Fibroblast of lung (primary cell): ENCODE measurements around the gene RUSC2.

ENCODE experiments used
- EZH2 ChIP-seq: IDR thresholded peaks from 2 replicates; pipeline ENCODE4 v1.5.1; 2012; ENCODE audit warnings: low read length, control low read depth, mild to moderate bottlenecking; ENCODE audit errors: missing control alignments
- TF ChIP-seq, protein P1 (sequence below), 2 donors: IDR thresholded peaks in 1 of 2; conservative IDR thresholded peaks in 1 of 2; 1 replicate in 1 of 2; 2 replicates in 1 of 2; pipeline ENCODE4 v1.5.1; 2011 to 2012; ENCODE audit warnings: low read length in 2 of 2, control low read depth in 1 of 2, inconsistent platforms in 1 of 2, low read depth in 1 of 2, mild to moderate bottlenecking in 1 of 2

DNA sequence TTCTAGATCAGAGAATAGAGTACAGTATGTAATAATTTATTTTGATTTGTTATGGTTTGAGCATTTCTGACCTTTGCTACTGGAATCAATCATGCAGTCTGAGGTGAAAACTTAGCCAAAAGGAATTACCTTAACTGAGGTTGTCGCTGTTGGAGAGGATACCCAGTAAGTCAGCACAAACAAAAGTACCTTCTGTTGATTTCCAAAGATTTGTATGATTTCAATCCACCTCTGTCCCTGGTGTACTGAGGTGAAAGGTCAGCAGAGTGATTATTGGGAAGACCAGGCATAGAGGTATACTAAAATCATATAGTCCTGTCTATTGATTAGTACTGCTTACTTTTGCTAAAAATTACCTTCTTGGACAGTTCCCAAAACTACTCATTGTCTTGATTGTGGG, 32.8 kb downstream of the RUSC2 start:
- TF ChIP-seq, protein P1, sequence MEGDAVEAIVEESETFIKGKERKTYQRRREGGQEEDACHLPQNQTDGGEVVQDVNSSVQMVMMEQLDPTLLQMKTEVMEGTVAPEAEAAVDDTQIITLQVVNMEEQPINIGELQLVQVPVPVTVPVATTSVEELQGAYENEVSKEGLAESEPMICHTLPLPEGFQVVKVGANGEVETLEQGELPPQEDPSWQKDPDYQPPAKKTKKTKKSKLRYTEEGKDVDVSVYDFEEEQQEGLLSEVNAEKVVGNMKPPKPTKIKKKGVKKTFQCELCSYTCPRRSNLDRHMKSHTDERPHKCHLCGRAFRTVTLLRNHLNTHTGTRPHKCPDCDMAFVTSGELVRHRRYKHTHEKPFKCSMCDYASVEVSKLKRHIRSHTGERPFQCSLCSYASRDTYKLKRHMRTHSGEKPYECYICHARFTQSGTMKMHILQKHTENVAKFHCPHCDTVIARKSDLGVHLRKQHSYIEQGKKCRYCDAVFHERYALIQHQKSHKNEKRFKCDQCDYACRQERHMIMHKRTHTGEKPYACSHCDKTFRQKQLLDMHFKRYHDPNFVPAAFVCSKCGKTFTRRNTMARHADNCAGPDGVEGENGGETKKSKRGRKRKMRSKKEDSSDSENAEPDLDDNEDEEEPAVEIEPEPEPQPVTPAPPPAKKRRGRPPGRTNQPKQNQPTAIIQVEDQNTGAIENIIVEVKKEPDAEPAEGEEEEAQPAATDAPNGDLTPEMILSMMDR (conservative IDR thresholded peaks at IDR 0.05 in 1 of 2, IDR thresholded peaks at IDR 0.05 in 1 of 2; ENCODE audit: low read depth in 1 of 2, low read length in 2 of 2), result no peak
- TF ChIP-seq EZH2, result no peak
